ENCODE measurements around the gene AQP3. TPM values are rescaled to one million over a fixed set of nuclear protein-coding genes. Genes with fewer than 3 reads are reported as not detected.

Gene AQP3
- total RNA-seq (2022; extraction: Qiagen RNA extraction), result 18.8 to 31.6 TPM (median 24.2 TPM) in 5 replicates

GRCh38 chr9:33446946-33447798 lies at the start of gene AQP3:
Gene AQP3, minus strand, starts transcription at chr9:33447593. Its CDS starts 63 bp downstream, at chr9:33447530.

GRCh38 chr9:33473643-33474352 lies 26.4 kb upstream of the AQP3 start, which contains the start of gene NOL6:
Gene NOL6, minus strand, starts transcription at chr9:33473924. Its CDS starts 82 bp downstream, at chr9:33473842.

GRCh38 chr9:33402371-33402770 lies 45.0 kb downstream of the AQP3 start, which contains the start of gene AQP7:
Gene AQP7, minus strand, starts transcription at chr9:33402568. Its CDS starts 1,306 bp downstream, at chr9:33401262.

Other genes starting within 250 kb of the AQP3 start
- gene SPINK4, start 207.4 kb downstream of the AQP3 start, total RNA-seq (2022; extraction: Qiagen RNA extraction), result not detected in 5 replicates
- 113 to 132 TPM (median 127 TPM) in 5 replicates for gene BAG1, start 182.9 kb downstream of the AQP3 start, total RNA-seq (2022; extraction: Qiagen RNA extraction)
- gene CHMP5, start 182.5 kb downstream of the AQP3 start, total RNA-seq (2022; extraction: Qiagen RNA extraction), result 66.7 to 80.8 TPM (median 71.7 TPM) in 5 replicates
- 30.1 to 32.4 TPM (median 31.7 TPM) in 5 replicates for gene NFX1, start 157.1 kb downstream of the AQP3 start, total RNA-seq (2022; extraction: Qiagen RNA extraction)
- gene AQP7, start 45.0 kb downstream of the AQP3 start, total RNA-seq (2022; extraction: Qiagen RNA extraction), result 0.25 to 0.53 TPM (median 0.32 TPM) in 5 replicates
- gene NOL6, start 26.3 kb upstream of the AQP3 start, total RNA-seq (2022; extraction: Qiagen RNA extraction), result 66.8 to 75.7 TPM (median 73.8 TPM) in 5 replicates
- gene ANKRD18B, start 76.7 kb upstream of the AQP3 start, total RNA-seq (2022; extraction: Qiagen RNA extraction), result 3.7 to 5.8 TPM (median 4.8 TPM) in 5 replicates

All from A549 treated with AZD2906 at 1 μM for 4 hours (cell line).